Measurements from ENCODE around the gene RSPH4A.
"Not testable (repeated sequence)": the region's sequence is repeated elsewhere in the genome, so short reads cannot be mapped to it uniquely, and the experiment has no call there.

GRCh38 chr6:116604868-116605267, 11.4 kb upstream of the RSPH4A start:
- not testable (repeated sequence) for TF ChIP-seq ZNF146 (CRISPR knock-in tag; IDR thresholded peaks at IDR 0.05; ENCODE audit: unreplicated experiment); SRSF3 (IDR thresholded peaks at IDR 0.05; ENCODE audit: insufficient read depth, low read length); NCOR1 (IDR thresholded peaks at IDR 0.05); CCAR2 (IDR thresholded peaks at IDR 0.05; ENCODE audit: low read depth, low read length); POU5F1 (IDR thresholded peaks at IDR 0.05; ENCODE audit: borderline replicate concordance, low read depth, low read length, partially characterized antibody); BCL6 (CRISPR knock-in tag; IDR thresholded peaks at IDR 0.05); HNRNPL (IDR thresholded peaks at IDR 0.05; ENCODE audit: low read depth, low read length); TEAD1 (CRISPR knock-in tag; IDR thresholded peaks at IDR 0.05); BDP1 (IDR thresholded peaks at IDR 0.05; ENCODE audit: insufficient read depth, insufficient read length); PBX2 (CRISPR knock-in tag; IDR thresholded peaks at IDR 0.05; ENCODE audit: low read depth); PBX2 (tag; conservative IDR thresholded peaks at IDR 0.05; ENCODE audit: low read depth); ELF2 (CRISPR knock-in tag; IDR thresholded peaks at IDR 0.05)
- TF ChIP-seq, protein P1, sequence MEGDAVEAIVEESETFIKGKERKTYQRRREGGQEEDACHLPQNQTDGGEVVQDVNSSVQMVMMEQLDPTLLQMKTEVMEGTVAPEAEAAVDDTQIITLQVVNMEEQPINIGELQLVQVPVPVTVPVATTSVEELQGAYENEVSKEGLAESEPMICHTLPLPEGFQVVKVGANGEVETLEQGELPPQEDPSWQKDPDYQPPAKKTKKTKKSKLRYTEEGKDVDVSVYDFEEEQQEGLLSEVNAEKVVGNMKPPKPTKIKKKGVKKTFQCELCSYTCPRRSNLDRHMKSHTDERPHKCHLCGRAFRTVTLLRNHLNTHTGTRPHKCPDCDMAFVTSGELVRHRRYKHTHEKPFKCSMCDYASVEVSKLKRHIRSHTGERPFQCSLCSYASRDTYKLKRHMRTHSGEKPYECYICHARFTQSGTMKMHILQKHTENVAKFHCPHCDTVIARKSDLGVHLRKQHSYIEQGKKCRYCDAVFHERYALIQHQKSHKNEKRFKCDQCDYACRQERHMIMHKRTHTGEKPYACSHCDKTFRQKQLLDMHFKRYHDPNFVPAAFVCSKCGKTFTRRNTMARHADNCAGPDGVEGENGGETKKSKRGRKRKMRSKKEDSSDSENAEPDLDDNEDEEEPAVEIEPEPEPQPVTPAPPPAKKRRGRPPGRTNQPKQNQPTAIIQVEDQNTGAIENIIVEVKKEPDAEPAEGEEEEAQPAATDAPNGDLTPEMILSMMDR (IDR thresholded peaks at IDR 0.05 in 2 of 3, conservative IDR thresholded peaks at IDR 0.05 in 1 of 3; ENCODE audit: insufficient read depth in 2 of 3, low read depth in 1 of 3, low read length in 3 of 3), result not testable (repeated sequence)

Measured in K562 (cell line).